Nephron (organoid): ENCODE measurements around the gene DOCK2.

Experiments
- H3K27ac Mint-ChIP-seq, 3 experiments: 2 replicates each; pipeline ENCODE4 v1.8.0; 2020; ENCODE audit warnings: mixed read lengths in 3 of 3, mild to moderate bottlenecking in 2 of 3, moderate library complexity in 1 of 3
- H3K27me3 Mint-ChIP-seq: 2 replicates; pipeline ENCODE4 v1.8.0; 2021; ENCODE audit warnings: low read depth, mild to moderate bottlenecking, moderate library complexity, mixed read lengths
- H3K36me3 Mint-ChIP-seq: 2 replicates; pipeline ENCODE4 v1.8.0; 2020; ENCODE audit warnings: low read depth, mixed read lengths
- H3K4me1 Mint-ChIP-seq: 2 replicates; pipeline ENCODE4 v1.8.0; 2020; ENCODE audit warnings: mixed read lengths
- H3K4me3 Mint-ChIP-seq, 3 experiments: 2 replicates each; pipeline ENCODE4 v1.8.0; 2020; ENCODE audit warnings: mild to moderate bottlenecking in 3 of 3, mixed read lengths in 3 of 3, moderate library complexity in 2 of 3
- H3K9me3 Mint-ChIP-seq: 2 replicates; pipeline ENCODE4 v1.8.0; 2020; ENCODE audit warnings: mixed read lengths
- CTCF ChIP-seq, 3 experiments: fragments of 200-600 bp; sonication (generic); IDR thresholded peaks; one replicate each; pipeline ENCODE4 v1.5.0; 2021; ENCODE audit warnings: antibody characterized with exemption in 3 of 3; ENCODE audit not compliant: unreplicated experiment in 3 of 3

DOCK2 gene

DNA sequence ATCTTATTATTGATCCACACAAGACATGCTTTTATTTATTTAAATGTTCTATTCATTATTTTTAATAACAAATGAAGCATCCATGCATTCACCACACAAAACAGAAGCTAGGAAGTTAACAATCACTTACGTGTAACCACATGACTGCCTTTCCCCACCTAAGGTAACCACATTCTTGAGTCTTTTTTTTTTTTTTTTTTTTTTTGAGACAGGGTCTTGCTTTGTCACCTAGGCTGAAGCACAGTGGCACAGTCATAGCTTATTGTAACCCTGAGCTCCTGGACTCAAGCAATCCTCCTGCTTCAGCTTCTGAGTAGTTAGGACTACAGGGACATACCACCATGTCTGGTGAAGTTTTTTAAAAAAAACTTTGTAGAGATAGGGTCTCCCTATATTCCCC, 133.0 kb downstream of the DOCK2 start:
- TF ChIP-seq CTCF (IDR thresholded peaks at IDR 0.05; ENCODE audit: unreplicated experiment in 3 of 3), result no peak
- Mint-ChIP-seq H3K27ac (no peak overlapping the region), H3K36me3 (no peaks in the 10 kb centered on the region), H3K4me3 (no peak overlapping the region), H3K27me3 (peaks cover 24% of the 10 kb centered on the region), H3K9me3 (no peaks in the 10 kb centered on the region), H3K4me1 (no peaks in the 10 kb centered on the region)

- TF ChIP-seq CTCF (IDR thresholded peaks at IDR 0.05; ENCODE audit: unreplicated experiment in 3 of 3), result no peak
- Mint-ChIP-seq H3K27ac (no peak overlapping the region), H3K4me1 (no peaks in the 10 kb centered on the region), H3K36me3 (no peaks in the 10 kb centered on the region), H3K9me3 (no peaks in the 10 kb centered on the region), H3K27me3 (peaks cover 15% of the 10 kb centered on the region), H3K4me3 (no peak overlapping the region)
Observed at GRCh38 chr5:169772256-169772655, 135.2 kb downstream of the DOCK2 start.

DNA sequence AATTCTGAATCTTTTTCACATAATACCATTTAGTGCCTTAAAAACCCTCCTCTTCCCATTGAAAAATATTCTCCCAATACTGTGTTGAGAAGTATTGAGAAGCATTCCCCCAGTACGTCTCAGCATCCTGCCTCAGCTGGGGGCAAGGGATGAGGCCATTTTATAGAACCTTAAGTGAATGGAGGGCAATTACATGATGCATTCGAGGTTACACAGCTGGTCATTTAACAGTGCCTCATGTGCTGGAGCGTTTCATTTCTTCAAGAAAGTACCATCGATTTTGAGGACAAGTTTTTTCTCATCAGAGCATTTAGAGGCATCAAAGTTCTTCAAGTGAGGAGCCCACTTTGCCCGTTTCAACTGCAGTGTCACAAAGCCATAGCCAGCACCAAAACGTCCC, 135.6 kb downstream of the DOCK2 start:
- H3K9me3 Mint-ChIP-seq, result no peaks in the 10 kb centered on the region
- peaks cover 13% of the 10 kb centered on the region for H3K27me3 Mint-ChIP-seq
- no peak overlapping the region for H3K27ac Mint-ChIP-seq
- H3K4me3 Mint-ChIP-seq, result no peak overlapping the region
- no peaks in the 10 kb centered on the region for H3K36me3 Mint-ChIP-seq
- H3K4me1 Mint-ChIP-seq, result no peaks in the 10 kb centered on the region
- TF ChIP-seq CTCF (IDR thresholded peaks at IDR 0.05; ENCODE audit: unreplicated experiment in 3 of 3), result no peak

DNA sequence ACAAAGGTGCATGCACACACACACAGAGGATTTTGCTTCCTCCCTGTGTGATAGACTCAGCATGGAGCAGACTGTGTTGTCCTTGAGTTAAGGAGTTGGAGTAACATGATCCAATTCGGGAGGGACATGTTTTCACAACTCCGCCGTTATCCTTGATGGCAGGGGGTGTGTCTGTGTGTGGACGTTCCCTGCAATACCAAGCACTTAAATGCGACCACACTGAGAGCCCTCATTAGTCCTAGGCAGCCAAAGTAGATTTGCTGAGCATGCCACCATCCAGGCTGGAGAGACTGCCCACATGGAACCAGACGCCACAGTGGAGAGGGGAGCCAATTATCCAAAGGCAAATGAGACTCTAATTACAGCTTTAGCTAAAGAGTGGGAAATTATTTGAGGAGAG, 140.1 kb downstream of the DOCK2 start:
- no peaks in the 10 kb centered on the region for H3K4me1 Mint-ChIP-seq
- no peak for TF ChIP-seq CTCF (IDR thresholded peaks at IDR 0.05; ENCODE audit: unreplicated experiment in 3 of 3)
- no peak overlapping the region for H3K4me3 Mint-ChIP-seq
- no peaks in the 10 kb centered on the region for H3K36me3 Mint-ChIP-seq
- H3K9me3 Mint-ChIP-seq, result no peaks in the 10 kb centered on the region
- H3K27me3 Mint-ChIP-seq, result peaks cover 14% of the 10 kb centered on the region
- no peak overlapping the region for H3K27ac Mint-ChIP-seq

DNA sequence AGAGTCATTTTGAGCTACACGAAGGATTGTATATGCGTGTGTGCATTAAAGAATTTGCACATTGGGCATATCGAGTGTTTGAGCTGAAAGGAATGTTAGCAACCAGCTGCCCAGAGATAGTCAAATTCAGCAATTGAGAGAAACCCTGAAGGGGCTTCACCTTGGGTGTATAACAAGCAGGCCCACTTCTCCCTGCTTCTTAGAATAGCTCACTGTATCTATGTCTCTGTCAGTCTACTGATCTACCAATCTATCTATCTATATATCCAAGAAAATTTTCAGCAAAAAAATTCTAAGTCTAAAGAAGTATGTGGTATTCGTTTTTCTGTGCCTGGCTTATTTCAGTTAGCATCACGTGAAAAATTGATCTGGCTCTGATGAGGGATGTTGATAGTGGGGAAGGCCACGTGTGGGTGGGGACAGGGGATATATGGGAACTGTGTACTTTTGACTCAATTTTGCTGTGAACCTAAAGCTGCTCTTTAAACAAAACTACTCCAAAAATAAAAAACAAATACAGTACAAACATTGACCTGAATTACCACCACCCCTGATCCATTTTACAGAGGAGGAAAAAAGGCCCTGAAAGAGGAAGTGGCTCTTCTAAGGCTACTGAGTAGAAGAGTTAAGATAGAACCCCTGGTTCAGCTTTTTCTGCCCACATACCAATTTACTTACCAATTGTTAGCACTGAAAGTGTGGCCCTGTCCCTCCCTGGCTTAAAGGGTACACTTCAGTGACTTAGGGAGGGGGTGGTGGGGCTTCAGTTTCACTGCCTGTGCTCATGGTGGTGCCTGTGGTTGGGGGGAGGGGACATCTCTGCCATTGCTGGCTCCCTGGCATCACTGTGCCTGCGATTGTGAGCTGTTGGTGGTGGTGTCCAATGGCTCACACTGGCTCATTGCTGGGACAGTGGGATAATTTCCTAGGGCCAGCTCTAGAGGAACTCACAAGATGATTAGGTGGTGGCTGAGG, 141.8 kb downstream of the DOCK2 start:
- Mint-ChIP-seq H3K27ac (no peak overlapping the region), H3K9me3 (no peaks in the 10 kb centered on the region), H3K4me3 (no peak overlapping the region), H3K27me3 (peaks cover 10% of the 10 kb centered on the region), H3K4me1 (no peaks in the 10 kb centered on the region), H3K36me3 (no peaks in the 10 kb centered on the region)
- TF ChIP-seq CTCF (IDR thresholded peaks at IDR 0.05; ENCODE audit: unreplicated experiment in 3 of 3), result no peak
